Mesothelial cell of epicardium (in vitro differentiated cells): ENCODE data around the gene FABP6. TPM values are rescaled to one million over a fixed set of nuclear protein-coding genes. Genes with fewer than 3 reads are reported as not detected.

ENCODE experiments used
- DNase-seq, 2 experiments: peaks; one replicate each; pipeline ENCODE4 v3.0.0; 2021; ENCODE audit warnings: low spot score in 2 of 2; ENCODE audit not compliant: unreplicated experiment in 2 of 2
- H3K27ac Mint-ChIP-seq: 2 replicates; pipeline ENCODE4 v1.8.0; 2021; ENCODE audit warnings: mixed read lengths
- H3K27me3 Mint-ChIP-seq: 2 replicates; pipeline ENCODE4 v1.8.0; 2021; ENCODE audit warnings: low read depth, mixed read lengths
- H3K36me3 Mint-ChIP-seq: 2 replicates; pipeline ENCODE4 v1.8.0; 2021; ENCODE audit warnings: mixed read lengths
- H3K4me1 Mint-ChIP-seq: 2 replicates; pipeline ENCODE4 v1.8.0; 2021; ENCODE audit warnings: mixed read lengths
- H3K4me3 Mint-ChIP-seq: 2 replicates; pipeline ENCODE4 v1.8.0; 2021; ENCODE audit warnings: mild to moderate bottlenecking, moderate library complexity, mixed read lengths
- H3K9me3 Mint-ChIP-seq: 2 replicates; pipeline ENCODE4 v1.8.0; 2021; ENCODE audit warnings: mixed read lengths
- total RNA-seq: library from RNA; stranded (reverse); gene quantifications from 3 replicates; pipeline ENCODE4 v1.2.1, GENCODE V29; 2021
- TF ChIP-seq, protein P1 (sequence below): fragments of 200-600 bp; sonication (generic); IDR thresholded peaks from one replicate; pipeline ENCODE4 v1.5.0; 2021; ENCODE audit warnings: antibody characterized with exemption; ENCODE audit not compliant: unreplicated experiment

Gene FABP6
- total RNA-seq, 1 donor from 2014 or later: not detected

GRCh38 chr5:160197341-160198144 lies 31.8 kb upstream of the FABP6 start:
- peak overlapping the region; percentile 38 for H3K4me3 Mint-ChIP-seq
- no peaks in the 10 kb centered on the region for H3K27me3 Mint-ChIP-seq
- H3K4me1 Mint-ChIP-seq: peaks cover 27% of the 10 kb centered on the region
- peak overlapping the region; percentile 77 for H3K27ac Mint-ChIP-seq
- peaks cover 3% of the 10 kb centered on the region for H3K9me3 Mint-ChIP-seq
- DNase-seq: no peak
- no peaks in the 10 kb centered on the region for H3K36me3 Mint-ChIP-seq
- TF ChIP-seq, protein P1, sequence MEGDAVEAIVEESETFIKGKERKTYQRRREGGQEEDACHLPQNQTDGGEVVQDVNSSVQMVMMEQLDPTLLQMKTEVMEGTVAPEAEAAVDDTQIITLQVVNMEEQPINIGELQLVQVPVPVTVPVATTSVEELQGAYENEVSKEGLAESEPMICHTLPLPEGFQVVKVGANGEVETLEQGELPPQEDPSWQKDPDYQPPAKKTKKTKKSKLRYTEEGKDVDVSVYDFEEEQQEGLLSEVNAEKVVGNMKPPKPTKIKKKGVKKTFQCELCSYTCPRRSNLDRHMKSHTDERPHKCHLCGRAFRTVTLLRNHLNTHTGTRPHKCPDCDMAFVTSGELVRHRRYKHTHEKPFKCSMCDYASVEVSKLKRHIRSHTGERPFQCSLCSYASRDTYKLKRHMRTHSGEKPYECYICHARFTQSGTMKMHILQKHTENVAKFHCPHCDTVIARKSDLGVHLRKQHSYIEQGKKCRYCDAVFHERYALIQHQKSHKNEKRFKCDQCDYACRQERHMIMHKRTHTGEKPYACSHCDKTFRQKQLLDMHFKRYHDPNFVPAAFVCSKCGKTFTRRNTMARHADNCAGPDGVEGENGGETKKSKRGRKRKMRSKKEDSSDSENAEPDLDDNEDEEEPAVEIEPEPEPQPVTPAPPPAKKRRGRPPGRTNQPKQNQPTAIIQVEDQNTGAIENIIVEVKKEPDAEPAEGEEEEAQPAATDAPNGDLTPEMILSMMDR: no peak

- H3K27ac Mint-ChIP-seq: peak overlapping the region; percentile 17
- TF ChIP-seq, protein P1: no peak
- H3K27me3 Mint-ChIP-seq: no peaks in the 10 kb centered on the region
- peak overlapping the region; percentile 46 for H3K4me3 Mint-ChIP-seq
- H3K4me1 Mint-ChIP-seq: peaks cover 27% of the 10 kb centered on the region
- H3K9me3 Mint-ChIP-seq: peaks cover under 1% of the 10 kb centered on the region
- no peaks in the 10 kb centered on the region for H3K36me3 Mint-ChIP-seq
- no peak for DNase-seq
Measured at GRCh38 chr5:160198146-160198545, 31.2 kb upstream of the FABP6 start.

- Mint-ChIP-seq H3K4me3 (peak overlapping the region; percentile 46), H3K4me1 (peaks cover 27% of the 10 kb centered on the region), H3K36me3 (no peaks in the 10 kb centered on the region), H3K27ac (peak overlapping the region; percentile 17), H3K9me3 (no peaks in the 10 kb centered on the region), H3K27me3 (no peaks in the 10 kb centered on the region)
- TF ChIP-seq, protein P1: no peak
- no peak for DNase-seq
Measured at GRCh38 chr5:160198841-160199409, 30.4 kb upstream of the FABP6 start.

- peak; percentile 73 to 95 for DNase-seq
- Mint-ChIP-seq H3K4me1 (peaks cover 27% of the 10 kb centered on the region), H3K27ac (peak overlapping the region; percentile 84), H3K4me3 (peak overlapping the region; percentile 81), H3K9me3 (no peaks in the 10 kb centered on the region), H3K36me3 (no peaks in the 10 kb centered on the region), H3K27me3 (no peaks in the 10 kb centered on the region)
- TF ChIP-seq, protein P1: peak; percentile 92
Measured at GRCh38 chr5:160199410-160199911, 29.8 kb upstream of the FABP6 start.

GRCh38 chr5:160207061-160207460 lies 22.2 kb upstream of the FABP6 start:
- H3K9me3 Mint-ChIP-seq: no peaks in the 10 kb centered on the region
- no peak for DNase-seq
- peaks cover 5% of the 10 kb centered on the region for H3K4me1 Mint-ChIP-seq
- no peaks in the 10 kb centered on the region for H3K27me3 Mint-ChIP-seq
- H3K27ac Mint-ChIP-seq: no peak overlapping the region
- TF ChIP-seq, protein P1: no peak
- no peak overlapping the region for H3K4me3 Mint-ChIP-seq
- H3K36me3 Mint-ChIP-seq: no peaks in the 10 kb centered on the region
